ENCODE data around the gene TMEM132E.

GRCh38 chr17:34680151-34680550 is 100.8 kb downstream of the TMEM132E start:
- no peak for TF ChIP-seq CTCF (conservative IDR thresholded peaks at IDR 0.05 in 1 of 2, IDR thresholded peaks at IDR 0.05 in 1 of 2; ENCODE audit: extremely low read depth in 1 of 2, insufficient read depth in 1 of 2, low read depth in 1 of 2, low read length in 2 of 2)
- no peak for TF ChIP-seq EZH2 (IDR thresholded peaks at IDR 0.05; ENCODE audit: borderline replicate concordance, low read length)
